GM13976 (cell line): ENCODE data around the gene SYNPO.

Source experiments
- DNase-seq: peaks from one replicate; pipeline ENCODE4 v3.0.0; 2012; ENCODE audit warnings: low spot score
- CTCF ChIP-seq: IDR thresholded peaks from 2 replicates; pipeline ENCODE4 v1.5.1; 2012; ENCODE audit warnings: borderline replicate concordance, mild to moderate bottlenecking; ENCODE audit not compliant: insufficient read depth; ENCODE audit errors: extremely low read depth, missing control alignments, control extremely low read depth
- in situ Hi-C: fragments of 300-500 bp; cut with MboI; formaldehyde crosslinking; loops from one replicate; pipeline ENCODE4 v1.12.0; 2022; ENCODE audit warnings: low sequenced_read_pairs, mixed read lengths, inconsistent platforms; ENCODE audit not compliant: unreplicated experiment

The SYNPO gene

DNA sequence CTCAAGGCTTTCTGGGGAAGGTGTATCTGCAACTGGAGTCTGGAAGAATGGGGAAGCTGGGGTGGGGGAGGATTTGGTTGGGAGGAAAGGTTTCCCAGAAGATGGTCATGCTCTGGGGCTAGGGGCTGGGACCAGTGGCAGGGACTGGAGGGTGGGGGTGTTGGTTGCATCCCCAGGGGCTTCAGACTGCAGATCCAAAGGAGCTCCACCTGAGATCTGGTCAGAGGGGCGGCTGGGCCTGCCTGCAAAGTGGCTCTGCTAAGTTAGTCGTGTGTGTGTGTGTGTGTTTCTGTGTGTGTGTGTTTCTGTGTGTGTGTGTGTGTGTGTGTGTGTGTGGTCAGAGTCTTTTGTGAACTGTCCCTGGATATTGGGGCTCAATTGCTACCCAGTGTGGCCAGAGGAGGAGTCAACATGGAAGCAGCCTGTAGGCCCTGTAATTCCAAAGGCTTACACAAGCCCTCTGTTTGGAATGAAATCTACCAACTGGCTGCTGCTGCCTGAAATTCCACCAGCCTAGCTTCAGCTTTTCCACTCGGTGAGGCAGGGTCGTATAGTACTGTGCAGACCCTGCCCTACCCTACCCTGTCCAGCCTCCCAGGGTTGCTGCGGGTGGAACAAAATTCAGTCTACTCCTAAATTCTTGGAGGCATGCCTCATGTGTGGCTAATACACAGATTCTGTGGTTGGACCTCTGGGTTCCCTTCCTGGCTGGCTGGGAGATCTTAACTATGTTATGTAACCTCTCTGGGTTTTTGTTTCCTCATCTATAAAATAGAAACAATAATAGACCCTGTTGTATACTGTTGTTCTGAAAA lies 12.5 kb upstream of the SYNPO start:
- DNase-seq = no peak
- in situ Hi-C loops = no loop called here
- TF ChIP-seq CTCF = no peak

DNA sequence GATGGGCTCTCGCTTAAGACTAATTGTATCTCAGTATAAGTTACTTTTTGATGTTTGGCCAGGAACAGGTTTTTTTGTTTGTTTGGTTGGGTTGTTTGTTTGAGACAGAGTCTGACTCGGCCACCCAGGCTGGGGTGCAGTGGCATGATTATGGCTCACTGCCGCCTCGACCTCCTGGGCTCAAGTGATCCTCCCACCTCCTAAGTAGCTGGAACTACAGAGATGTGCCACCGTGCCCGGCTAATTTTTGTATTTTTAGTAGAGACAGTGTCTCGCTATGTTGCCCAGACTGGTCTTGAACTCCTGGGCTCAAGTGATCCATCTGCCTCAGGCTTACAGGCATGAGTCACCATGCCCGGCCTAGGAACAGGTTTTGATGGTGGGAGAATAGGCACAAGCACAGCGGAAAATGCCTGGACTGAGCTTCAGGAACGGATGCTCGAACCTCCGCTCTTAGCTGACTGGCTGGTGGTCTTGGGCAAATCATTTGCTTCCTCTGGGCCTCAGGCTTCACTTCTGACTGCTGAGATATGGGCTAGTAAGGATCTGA lies 11.4 kb upstream of the SYNPO start:
- no peak for DNase-seq
- no peak for TF ChIP-seq CTCF
- in situ Hi-C loops = no loop called here

GRCh38 chr5:150630016-150630415 lies 10.4 kb upstream of the SYNPO start:
- no peak for TF ChIP-seq CTCF
- in situ Hi-C loops = no loop called here
- no peak for DNase-seq

DNA sequence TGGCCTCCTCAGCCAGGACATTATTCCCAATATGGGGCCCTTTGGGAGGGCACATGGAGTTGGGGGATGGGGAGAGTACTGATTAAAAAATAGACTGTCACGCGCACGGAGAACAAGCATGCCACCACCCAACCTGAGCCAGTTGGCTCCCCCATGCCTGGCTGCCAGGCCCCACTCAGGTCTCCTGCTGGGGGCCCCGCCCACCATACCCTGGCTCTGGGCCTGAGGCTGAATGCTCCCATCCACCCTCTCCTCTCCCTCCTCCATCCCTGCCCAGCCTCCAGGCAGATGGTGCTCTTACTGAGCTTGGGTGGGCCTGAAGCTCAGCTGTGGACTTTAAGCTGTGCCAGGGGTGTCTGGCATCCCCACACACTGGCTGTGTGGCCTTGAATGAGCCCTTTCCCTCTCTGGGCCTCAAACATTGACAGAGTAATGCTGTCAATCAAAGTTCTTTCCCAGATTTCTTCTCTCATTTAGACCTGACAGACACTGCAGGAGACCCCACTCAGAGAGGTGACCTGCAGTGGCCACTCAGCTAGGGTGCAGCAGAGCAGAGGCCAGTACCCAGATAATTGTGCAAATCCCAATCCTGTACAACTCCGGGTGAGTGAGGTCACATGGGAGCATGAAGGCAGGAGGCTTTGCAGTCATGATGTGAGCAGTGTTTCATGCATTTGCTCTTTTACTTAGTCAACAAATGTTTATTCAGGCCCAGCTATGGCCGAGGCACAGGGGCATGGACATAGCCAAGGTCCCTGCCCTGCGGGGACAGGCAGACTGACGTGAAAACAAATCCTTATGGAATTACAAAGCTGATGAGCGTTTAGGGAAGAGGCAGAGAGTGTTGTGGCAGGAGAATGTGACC lies 9.8 kb upstream of the SYNPO start:
- no peak for TF ChIP-seq CTCF
- in situ Hi-C loops = no loop called here
- DNase-seq = no peak

- in situ Hi-C loops = no loop called here
- no peak for TF ChIP-seq CTCF
- DNase-seq = no peak
Measured at GRCh38 chr5:150631326-150631701, 9.1 kb upstream of the SYNPO start.

DNA sequence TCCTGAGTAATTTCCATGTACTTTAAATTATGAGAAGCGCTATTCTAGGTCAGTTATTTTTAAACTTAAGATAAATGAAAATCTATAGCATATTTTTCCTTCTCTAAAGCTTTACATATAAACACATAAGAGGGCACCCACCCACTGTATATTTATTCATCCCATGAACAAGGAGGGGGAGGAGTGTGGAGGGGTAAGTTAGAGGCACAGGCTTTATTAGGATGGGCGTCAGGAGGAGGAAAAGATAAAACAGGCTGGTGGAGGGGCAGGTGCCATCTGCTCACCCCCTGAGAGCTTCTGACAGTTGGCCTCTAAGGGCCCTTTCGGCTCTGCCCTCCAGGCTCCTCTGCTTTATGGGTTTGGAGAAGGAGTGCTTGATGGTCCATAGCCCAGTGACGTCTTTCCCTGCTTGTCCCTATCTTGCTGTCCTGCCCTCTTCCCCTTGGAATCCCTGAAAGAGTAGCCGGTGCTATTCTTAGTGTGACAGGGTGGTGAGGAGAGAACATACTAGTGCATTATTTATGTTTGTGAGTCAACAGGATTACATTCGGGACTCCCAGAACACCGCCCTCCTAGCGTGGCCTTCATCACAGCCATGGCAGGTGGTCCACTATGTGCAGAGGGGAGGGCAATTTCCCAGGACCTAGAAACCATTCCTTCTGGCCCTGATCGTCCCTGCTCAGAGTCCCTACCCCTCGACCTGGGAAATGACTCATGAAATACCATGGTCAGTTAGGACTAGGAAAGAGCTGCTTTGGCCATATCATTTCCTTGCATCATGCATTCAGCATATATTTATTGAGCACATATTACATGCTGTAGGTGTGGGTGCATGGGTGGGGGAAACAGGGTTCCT lies 7.9 kb upstream of the SYNPO start:
- no peak for TF ChIP-seq CTCF
- in situ Hi-C loops = no loop called here
- DNase-seq = no peak
